Bronchial epithelial cell (primary cell): ENCODE data around the gene ACADS. TPM values are rescaled to one million over a fixed set of nuclear protein-coding genes. Genes with fewer than 3 reads are reported as not detected.

Experiments
- DNase-seq: peaks from one replicate; pipeline ENCODE4 v3.0.0-alpha.2; 2010; ENCODE audit warnings: low read depth
- FAIRE-seq: peaks from 2 replicates; lab custom pipeline; 2011; peaks lifted over from hg19 to GRCh38; lab: Jason Lieb, UNC
- H3K27me3 ChIP-seq: 2 replicates; pipeline ENCODE4 v1.5.1; 2011; ENCODE audit warnings: low read length; ENCODE audit not compliant: control insufficient read depth, insufficient read depth
- H3K36me3 ChIP-seq: 2 replicates; pipeline ENCODE4 v1.5.1; 2011; ENCODE audit warnings: low read length; ENCODE audit not compliant: control insufficient read depth, insufficient read depth
- H3K4me3 ChIP-seq: 2 replicates; pipeline ENCODE4 v1.5.1; 2011; ENCODE audit warnings: mild to moderate bottlenecking, low read depth, low read length, control low read depth
- total RNA-seq: library from RNA; depleted of rRNA; stranded (reverse); fragments of >200 nt; gene quantifications from 2 replicates; pipeline ENCODE4 v1.2.1, GENCODE V29; 2014
- TF ChIP-seq, protein P1 (sequence below): IDR thresholded peaks from 2 replicates; pipeline ENCODE4 v1.5.1; 2011; ENCODE audit warnings: mild to moderate bottlenecking, moderate library complexity, low read length, control low read depth, inconsistent platforms; ENCODE audit not compliant: insufficient read depth, severe bottlenecking

Gene ACADS
- total RNA-seq, 1 donor from 2014 or later: 7.4 TPM

GRCh38 chr12:120766566-120766965 lies 40.9 kb downstream of the ACADS start:
- peaks cover 27% of the 10 kb centered on the region for H3K36me3 ChIP-seq
- TF ChIP-seq, protein P1, sequence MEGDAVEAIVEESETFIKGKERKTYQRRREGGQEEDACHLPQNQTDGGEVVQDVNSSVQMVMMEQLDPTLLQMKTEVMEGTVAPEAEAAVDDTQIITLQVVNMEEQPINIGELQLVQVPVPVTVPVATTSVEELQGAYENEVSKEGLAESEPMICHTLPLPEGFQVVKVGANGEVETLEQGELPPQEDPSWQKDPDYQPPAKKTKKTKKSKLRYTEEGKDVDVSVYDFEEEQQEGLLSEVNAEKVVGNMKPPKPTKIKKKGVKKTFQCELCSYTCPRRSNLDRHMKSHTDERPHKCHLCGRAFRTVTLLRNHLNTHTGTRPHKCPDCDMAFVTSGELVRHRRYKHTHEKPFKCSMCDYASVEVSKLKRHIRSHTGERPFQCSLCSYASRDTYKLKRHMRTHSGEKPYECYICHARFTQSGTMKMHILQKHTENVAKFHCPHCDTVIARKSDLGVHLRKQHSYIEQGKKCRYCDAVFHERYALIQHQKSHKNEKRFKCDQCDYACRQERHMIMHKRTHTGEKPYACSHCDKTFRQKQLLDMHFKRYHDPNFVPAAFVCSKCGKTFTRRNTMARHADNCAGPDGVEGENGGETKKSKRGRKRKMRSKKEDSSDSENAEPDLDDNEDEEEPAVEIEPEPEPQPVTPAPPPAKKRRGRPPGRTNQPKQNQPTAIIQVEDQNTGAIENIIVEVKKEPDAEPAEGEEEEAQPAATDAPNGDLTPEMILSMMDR: no peak
- DNase-seq (no peak), FAIRE-seq (peak; percentile 50)
- no peak overlapping the region for H3K4me3 ChIP-seq
- H3K27me3 ChIP-seq: no peaks in the 10 kb centered on the region

GRCh38 chr12:120767071-120768024 lies 41.7 kb downstream of the ACADS start:
- TF ChIP-seq, protein P1: no peak
- peak; percentile 36 for FAIRE-seq
- H3K36me3 ChIP-seq: peaks cover 29% of the 10 kb centered on the region
- DNase-seq: peak; percentile 10
- no peak overlapping the region for H3K4me3 ChIP-seq
- H3K27me3 ChIP-seq: no peaks in the 10 kb centered on the region

DNA sequence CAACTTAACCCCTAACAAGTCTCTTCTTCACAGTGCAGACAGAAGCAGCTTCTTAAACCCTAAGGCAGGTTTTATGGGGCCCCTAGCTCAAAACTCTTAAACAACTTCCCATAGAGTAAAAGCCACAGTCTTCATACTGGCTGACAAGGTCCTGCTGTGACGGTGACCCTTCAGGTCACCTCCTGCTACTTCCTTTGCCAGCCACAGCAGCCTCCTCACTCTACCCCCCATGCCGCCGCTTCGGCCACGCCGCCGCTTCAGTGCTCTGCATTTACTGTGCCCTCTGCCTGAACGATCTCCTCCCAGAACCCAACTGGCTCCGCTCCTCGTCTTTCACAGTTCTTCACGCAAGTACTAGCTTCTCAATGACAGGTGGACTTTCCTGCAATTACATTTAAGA lies 45.5 kb downstream of the ACADS start:
- Histone ChIP-seq H3K36me3 (peaks cover 26% of the 10 kb centered on the region), H3K27me3 (no peaks in the 10 kb centered on the region), H3K4me3 (no peak overlapping the region)
- no peak for FAIRE-seq
- DNase-seq: no peak
- TF ChIP-seq, protein P1: no peak

- Histone ChIP-seq H3K4me3 (no peak overlapping the region), H3K36me3 (peaks cover 9% of the 10 kb centered on the region), H3K27me3 (no peaks in the 10 kb centered on the region)
- TF ChIP-seq, protein P1: no peak
- DNase-seq (no peak), FAIRE-seq (no peak)
Observed at GRCh38 chr12:120774169-120774916, 48.7 kb downstream of the ACADS start.

DNA sequence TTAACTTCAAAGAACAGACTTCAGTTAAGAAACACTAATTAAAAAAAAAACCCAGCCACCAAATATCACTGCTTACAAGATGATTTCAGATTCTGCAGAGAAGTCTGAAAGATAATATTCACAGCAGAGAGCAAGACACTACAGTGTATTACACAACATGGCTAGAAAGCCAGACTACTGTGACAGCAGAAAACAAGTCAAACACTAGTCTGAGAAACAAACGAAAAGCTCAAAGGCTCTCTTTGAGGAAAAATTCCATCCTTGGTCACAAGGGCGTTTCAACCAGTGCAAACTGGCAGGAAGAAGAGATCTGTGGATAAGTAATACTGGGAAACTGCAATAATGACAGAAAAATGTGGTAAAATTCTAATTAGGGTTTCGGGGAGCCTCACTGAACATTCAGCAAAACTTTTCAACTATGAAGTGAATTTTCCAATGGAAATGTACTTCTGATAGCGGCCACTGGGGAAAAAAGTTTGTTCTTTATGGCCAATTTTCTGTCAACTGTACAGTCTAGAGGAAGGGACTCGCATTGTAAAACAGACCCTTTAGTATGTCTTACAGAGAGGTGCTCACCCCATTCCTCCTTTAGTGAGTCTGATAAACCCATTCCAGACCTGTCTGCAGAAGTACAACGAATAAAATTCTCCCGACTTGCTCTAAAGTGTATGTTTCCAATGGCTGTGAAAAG lies 50.4 kb downstream of the ACADS start:
- TF ChIP-seq, protein P1: no peak
- Histone ChIP-seq H3K4me3 (no peak overlapping the region), H3K36me3 (peaks cover 6% of the 10 kb centered on the region), H3K27me3 (no peaks in the 10 kb centered on the region)
- DNase-seq (no peak), FAIRE-seq (no peak)
